ENCODE results near the gene ARHGAP45. TPM values are rescaled to one million over a fixed set of nuclear protein-coding genes. Genes with fewer than 3 reads are reported as not detected.
A peak's percentile ranks its signal among the peaks of the same experiment; 100 is the strongest.

Gene ARHGAP45
- total and polyA plus RNA-seq, 12 donors = 1.6 to 75.4 (median 30.9) TPM

DNA sequence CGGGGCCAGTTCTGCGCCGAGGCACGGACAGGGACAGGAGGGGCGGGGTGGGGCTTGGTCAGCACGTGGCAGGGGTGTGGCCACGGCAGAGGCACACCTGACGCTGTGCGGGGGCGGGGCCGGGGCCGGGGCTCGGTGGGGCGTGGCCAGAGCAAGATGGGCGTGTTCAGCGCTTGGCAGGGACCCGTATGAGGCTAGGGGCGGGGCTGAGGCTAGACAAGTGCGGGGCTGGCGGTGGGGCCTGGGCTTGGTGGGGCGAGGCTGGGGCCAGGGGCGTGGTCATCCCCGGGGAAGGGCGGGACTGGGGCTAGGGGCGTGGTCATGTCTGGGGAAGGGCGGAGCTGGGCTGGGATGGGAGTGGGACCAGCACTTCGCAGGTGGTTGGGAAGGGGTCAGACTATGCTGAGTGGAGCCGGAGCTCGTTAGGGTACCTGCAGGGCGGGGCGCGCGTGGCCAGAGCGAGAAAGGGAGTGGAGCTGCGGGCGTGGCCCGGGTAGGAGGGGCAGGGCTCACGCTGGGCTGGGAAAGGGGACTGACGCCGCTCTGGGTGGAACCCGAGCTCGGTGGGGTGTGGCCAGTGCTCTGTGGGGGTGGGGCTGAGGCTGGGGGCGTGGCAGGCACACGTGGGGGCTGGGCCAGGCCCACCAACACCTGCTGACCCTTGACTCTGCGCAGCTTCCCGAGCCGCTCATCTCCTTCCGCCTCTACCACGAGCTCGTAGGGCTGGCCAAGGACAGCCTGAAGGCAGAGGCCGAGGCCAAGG, 15.4 kb downstream of the ARHGAP45 start:
- Histone ChIP-seq H3K9me3 (replicated peaks in 1 of 3) (no peaks in the 10 kb centered on the region), H3K27ac (no peak overlapping the region), H3K4me3 (peak overlapping the region in 1 of 4 donors; percentile 35), H3K27me3 (no peaks in the 10 kb centered on the region), H3K36me3 (replicated peaks in 1 of 2) (no peaks in the 10 kb centered on the region), H3K4me1 (replicated peaks in 1 of 2) (peaks cover 5 to 10% of the 10 kb centered on the region in 2 donors)
- TF ChIP-seq, protein P1, sequence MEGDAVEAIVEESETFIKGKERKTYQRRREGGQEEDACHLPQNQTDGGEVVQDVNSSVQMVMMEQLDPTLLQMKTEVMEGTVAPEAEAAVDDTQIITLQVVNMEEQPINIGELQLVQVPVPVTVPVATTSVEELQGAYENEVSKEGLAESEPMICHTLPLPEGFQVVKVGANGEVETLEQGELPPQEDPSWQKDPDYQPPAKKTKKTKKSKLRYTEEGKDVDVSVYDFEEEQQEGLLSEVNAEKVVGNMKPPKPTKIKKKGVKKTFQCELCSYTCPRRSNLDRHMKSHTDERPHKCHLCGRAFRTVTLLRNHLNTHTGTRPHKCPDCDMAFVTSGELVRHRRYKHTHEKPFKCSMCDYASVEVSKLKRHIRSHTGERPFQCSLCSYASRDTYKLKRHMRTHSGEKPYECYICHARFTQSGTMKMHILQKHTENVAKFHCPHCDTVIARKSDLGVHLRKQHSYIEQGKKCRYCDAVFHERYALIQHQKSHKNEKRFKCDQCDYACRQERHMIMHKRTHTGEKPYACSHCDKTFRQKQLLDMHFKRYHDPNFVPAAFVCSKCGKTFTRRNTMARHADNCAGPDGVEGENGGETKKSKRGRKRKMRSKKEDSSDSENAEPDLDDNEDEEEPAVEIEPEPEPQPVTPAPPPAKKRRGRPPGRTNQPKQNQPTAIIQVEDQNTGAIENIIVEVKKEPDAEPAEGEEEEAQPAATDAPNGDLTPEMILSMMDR (IDR thresholded peaks at IDR 0.05) = no peak
- 21 to 58% (median 32%) methylated on average over 11 to 50 of the region's 51 CpGs for WGBS, 4 donors
- intact Hi-C loops (cut with DNase I) = no loop called here
- peak in 6 of 7 donors; percentile 79 to 92 (median 82) for DNase-seq

DNA sequence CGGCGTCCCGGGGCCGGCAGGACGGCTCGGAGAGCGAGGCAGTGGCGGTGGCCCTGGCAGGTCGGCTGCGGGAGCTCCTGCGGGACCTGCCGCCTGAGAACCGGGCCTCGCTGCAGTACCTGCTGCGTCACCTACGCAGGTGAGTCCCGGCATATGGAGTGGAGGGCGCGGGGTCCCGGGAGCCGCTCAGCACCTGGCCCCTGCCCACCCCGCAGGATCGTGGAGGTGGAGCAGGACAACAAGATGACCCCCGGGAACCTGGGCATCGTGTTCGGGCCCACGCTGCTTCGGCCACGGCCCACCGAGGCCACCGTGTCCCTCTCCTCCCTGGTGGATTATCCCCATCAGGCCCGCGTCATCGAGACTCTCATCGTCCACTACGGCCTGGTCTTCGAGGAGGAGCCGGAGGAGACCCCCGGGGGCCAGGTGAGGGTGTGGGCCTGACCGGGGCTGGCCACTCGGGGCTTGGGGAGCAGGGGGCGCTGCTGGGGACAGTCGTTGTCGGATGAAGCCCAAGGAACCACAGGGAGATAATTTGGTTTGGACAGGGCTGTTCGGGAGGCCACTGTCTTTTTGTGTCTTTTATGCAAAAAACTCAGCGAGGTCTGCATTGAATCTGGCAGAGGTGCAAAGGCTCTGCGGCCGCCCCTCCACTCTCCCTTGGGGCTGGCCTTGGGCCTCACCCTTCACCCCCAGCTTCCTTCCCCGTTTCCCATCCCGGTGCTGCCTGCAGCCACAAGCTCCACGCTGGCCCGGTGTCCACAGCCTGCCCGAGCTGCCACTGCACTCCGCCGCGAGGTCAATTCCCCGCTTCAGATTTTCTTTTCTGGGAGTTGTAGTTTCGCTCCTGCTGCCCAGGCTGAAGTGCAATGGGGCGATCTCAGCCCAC, 16.2 kb downstream of the ARHGAP45 start:
- peak in 1 of 7 donors; percentile 18 for DNase-seq
- Histone ChIP-seq H3K4me3 (peak overlapping the region in 1 of 4 donors; percentile 35), H3K36me3 (replicated peaks in 1 of 2) (peaks cover 0 to 6% of the 10 kb centered on the region in 2 donors), H3K9me3 (replicated peaks in 1 of 3) (no peaks in the 10 kb centered on the region), H3K4me1 (replicated peaks in 1 of 2) (peaks cover 5 to 10% of the 10 kb centered on the region in 2 donors), H3K27ac (no peak overlapping the region), H3K27me3 (no peaks in the 10 kb centered on the region)
- intact Hi-C loops (cut with DNase I) = no loop called here
- TF ChIP-seq POLR2A (IDR thresholded peaks at IDR 0.05) = no peak
- TF ChIP-seq, protein P1 (IDR thresholded peaks at IDR 0.05) = no peak
- WGBS, 4 donors = 62 to 87% (median 71%) methylated on average over 33 to 59 of the region's 59 CpGs

DNA sequence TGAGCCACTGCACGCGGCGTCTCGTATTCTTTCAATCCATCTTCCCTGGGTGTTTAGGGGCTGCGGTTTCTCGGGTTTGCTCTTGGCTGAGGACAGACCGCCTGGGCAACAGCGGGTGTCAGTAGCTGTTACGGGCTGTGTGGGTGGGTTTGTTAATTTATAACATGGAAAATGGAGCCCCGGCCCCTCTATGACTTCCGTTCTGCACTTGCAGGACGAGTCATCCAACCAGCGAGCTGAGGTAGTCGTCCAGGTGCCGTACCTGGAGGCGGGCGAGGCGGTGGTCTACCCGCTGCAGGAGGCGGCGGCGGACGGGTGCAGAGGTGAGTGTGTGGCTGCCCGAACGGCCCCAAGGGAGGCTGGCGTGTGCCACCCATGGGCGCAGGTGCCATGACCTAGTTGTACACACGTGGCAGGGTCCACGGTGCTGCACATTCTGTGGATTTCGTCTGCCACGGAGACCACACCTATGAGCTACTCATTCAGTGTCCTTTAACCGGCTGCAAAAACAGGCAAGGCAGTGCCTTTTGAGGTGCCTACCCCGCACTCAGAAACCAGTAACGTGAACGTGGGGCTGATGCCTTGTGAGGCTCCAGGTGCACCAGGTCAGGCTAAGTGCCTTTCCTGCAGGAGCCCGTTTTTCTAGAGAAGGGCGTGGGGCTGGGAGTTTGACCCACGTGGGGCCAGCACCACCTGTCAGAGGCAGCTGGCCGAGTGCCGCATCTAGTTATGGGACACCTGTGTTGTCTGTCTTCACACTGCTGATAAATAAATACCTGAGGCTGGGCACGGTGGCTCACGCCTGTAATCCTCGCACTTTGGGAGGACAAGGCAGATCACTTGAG, 17.3 kb downstream of the ARHGAP45 start:
- Histone ChIP-seq H3K4me1 (replicated peaks in 1 of 2) (peaks cover 5 to 14% of the 10 kb centered on the region in 2 donors), H3K27me3 (no peaks in the 10 kb centered on the region), H3K36me3 (replicated peaks in 1 of 2) (peaks cover 0 to 15% of the 10 kb centered on the region in 2 donors), H3K9me3 (replicated peaks in 1 of 3) (no peaks in the 10 kb centered on the region), H3K4me3 (no peak overlapping the region), H3K27ac (no peak overlapping the region)
- TF ChIP-seq, protein P1 (IDR thresholded peaks at IDR 0.05) = no peak
- TF ChIP-seq POLR2A (IDR thresholded peaks at IDR 0.05) = no peak
- WGBS, 4 donors = 81 to 89% (median 85%) methylated on average over 32 to 43 of the region's 43 CpGs
- no peak for DNase-seq
- intact Hi-C loops (cut with DNase I) = no loop called here
